Measurements from ENCODE around the gene OTUD3. TPM values are rescaled to one million over a fixed set of nuclear protein-coding genes. Genes with fewer than 3 reads are reported as not detected.
A peak's percentile ranks its signal among the peaks of the same experiment; 100 is the strongest.
"Not testable (repeated sequence)": the region's sequence is repeated elsewhere in the genome, so short reads cannot be mapped to it uniquely, and the experiment has no call there.

OTUD3 gene
- total RNA-seq, 1 experiment from 2014 or later, result 33.9 TPM

DNA sequence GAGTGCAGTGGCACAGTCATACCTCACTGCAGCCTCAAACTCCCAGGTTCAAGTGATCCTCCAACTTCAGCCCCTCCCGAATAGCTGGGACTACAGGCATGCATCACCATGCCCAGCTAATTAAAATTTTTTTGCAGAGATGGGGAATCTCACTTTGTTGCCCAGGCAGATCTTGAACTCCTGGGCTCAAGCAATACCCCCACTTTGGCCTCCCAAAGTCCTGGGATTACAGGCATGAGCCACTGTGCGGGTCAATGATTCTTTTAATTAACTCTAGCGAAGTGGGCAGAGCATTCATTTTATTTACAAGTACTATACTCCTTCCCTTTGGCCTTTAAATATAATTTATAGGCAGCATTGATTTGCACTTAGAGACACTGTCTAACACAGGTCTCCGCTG, 2.5 kb upstream of the OTUD3 start:
- intact Hi-C loops (cut with micrococcal nuclease; ENCODE audit: unreplicated experiment), result no loop called here
- CTCF ChIA-PET, result no interaction called here
- Histone ChIP-seq H3K9me3 (ENCODE audit: low read depth, low read length, poor library complexity, severe bottlenecking) (no peaks in the 10 kb centered on the region), H3K4me3 (ENCODE audit: low read depth, low read length, poor library complexity, severe bottlenecking) (no peak overlapping the region), H3K36me3 (ENCODE audit: insufficient read depth, low read length, poor library complexity, severe bottlenecking) (no peaks in the 10 kb centered on the region), H3K27me3 (replicated peaks; ENCODE audit: insufficient read depth, low read depth, low read length, poor library complexity) (no peaks in the 10 kb centered on the region), H3K4me1 (ENCODE audit: insufficient read depth, low read length, poor library complexity, severe bottlenecking) (peaks cover 20% of the 10 kb centered on the region), H3K27ac (ENCODE audit: low read depth, low read length, poor library complexity, severe bottlenecking) (no peak overlapping the region)
- DNase-seq (ENCODE audit: low spot score), result no peak
- TF ChIP-seq, protein P1, sequence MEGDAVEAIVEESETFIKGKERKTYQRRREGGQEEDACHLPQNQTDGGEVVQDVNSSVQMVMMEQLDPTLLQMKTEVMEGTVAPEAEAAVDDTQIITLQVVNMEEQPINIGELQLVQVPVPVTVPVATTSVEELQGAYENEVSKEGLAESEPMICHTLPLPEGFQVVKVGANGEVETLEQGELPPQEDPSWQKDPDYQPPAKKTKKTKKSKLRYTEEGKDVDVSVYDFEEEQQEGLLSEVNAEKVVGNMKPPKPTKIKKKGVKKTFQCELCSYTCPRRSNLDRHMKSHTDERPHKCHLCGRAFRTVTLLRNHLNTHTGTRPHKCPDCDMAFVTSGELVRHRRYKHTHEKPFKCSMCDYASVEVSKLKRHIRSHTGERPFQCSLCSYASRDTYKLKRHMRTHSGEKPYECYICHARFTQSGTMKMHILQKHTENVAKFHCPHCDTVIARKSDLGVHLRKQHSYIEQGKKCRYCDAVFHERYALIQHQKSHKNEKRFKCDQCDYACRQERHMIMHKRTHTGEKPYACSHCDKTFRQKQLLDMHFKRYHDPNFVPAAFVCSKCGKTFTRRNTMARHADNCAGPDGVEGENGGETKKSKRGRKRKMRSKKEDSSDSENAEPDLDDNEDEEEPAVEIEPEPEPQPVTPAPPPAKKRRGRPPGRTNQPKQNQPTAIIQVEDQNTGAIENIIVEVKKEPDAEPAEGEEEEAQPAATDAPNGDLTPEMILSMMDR (conservative IDR thresholded peaks at IDR 0.05; ENCODE audit: low read depth, low read length), result no peak
- no peak for TF ChIP-seq EZH2 (IDR thresholded peaks at IDR 0.05; ENCODE audit: borderline replicate concordance, low read depth, low read length, poor library complexity, severe bottlenecking)
- POLR2A ChIA-PET (ENCODE audit: low non-redundant PET), result no interaction called here
- no TSS peak for BruUV-seq (replicated peaks)

GRCh38 chr1:19880841-19881240, 1.4 kb upstream of the OTUD3 start:
- H3K4me1 ChIP-seq (ENCODE audit: insufficient read depth, low read length, poor library complexity, severe bottlenecking), result peaks cover 22% of the 10 kb centered on the region
- H3K36me3 ChIP-seq (ENCODE audit: insufficient read depth, low read length, poor library complexity, severe bottlenecking); H3K4me3 ChIP-seq (ENCODE audit: low read depth, low read length, poor library complexity, severe bottlenecking); H3K27ac ChIP-seq (ENCODE audit: low read depth, low read length, poor library complexity, severe bottlenecking); H3K9me3 ChIP-seq (ENCODE audit: low read depth, low read length, poor library complexity, severe bottlenecking); intact Hi-C loops (cut with micrococcal nuclease; ENCODE audit: unreplicated experiment); CTCF ChIA-PET; POLR2A ChIA-PET (ENCODE audit: low non-redundant PET); DNase-seq (ENCODE audit: low spot score); BruUV-seq (replicated peaks); H3K27me3 ChIP-seq (replicated peaks; ENCODE audit: insufficient read depth, low read depth, low read length, poor library complexity): not testable (repeated sequence)

DNA sequence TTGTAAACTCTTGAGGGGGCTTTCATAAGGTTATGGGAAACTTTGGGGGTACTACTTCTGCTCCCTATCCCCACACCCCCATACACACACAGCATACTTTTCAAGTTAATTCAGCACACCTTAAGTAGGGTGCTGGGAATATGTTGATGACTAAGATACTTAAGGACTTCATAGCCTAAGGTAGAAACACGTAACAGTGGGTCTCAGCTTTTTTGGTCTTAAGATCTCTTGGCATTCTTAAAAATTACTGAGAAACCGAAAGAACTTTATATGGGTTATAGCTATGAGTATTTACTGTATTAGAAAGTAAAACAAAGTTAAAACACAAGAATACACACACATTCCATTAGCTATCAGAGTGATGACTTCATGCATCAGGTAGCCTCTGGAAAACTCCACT, 2.1 kb downstream of the OTUD3 start:
- no peaks in the 10 kb centered on the region for H3K27me3 ChIP-seq (replicated peaks; ENCODE audit: insufficient read depth, low read depth, low read length, poor library complexity)
- POLR2A ChIA-PET (ENCODE audit: low non-redundant PET), result no interaction called here
- H3K4me1 ChIP-seq (ENCODE audit: insufficient read depth, low read length, poor library complexity, severe bottlenecking), result peaks cover 14% of the 10 kb centered on the region
- BruUV-seq (replicated peaks), result no TSS peak
- CTCF ChIA-PET, result no interaction called here
- intact Hi-C loops (cut with micrococcal nuclease; ENCODE audit: unreplicated experiment), result no loop called here
- no peak overlapping the region for H3K27ac ChIP-seq (ENCODE audit: low read depth, low read length, poor library complexity, severe bottlenecking)
- TF ChIP-seq, protein P1 (conservative IDR thresholded peaks at IDR 0.05; ENCODE audit: low read depth, low read length), result no peak
- no peak for TF ChIP-seq EZH2 (IDR thresholded peaks at IDR 0.05; ENCODE audit: borderline replicate concordance, low read depth, low read length, poor library complexity, severe bottlenecking)
- H3K9me3 ChIP-seq (ENCODE audit: low read depth, low read length, poor library complexity, severe bottlenecking), result no peaks in the 10 kb centered on the region
- H3K36me3 ChIP-seq (ENCODE audit: insufficient read depth, low read length, poor library complexity, severe bottlenecking), result peaks cover 11% of the 10 kb centered on the region
- peak overlapping the region; percentile 98 for H3K4me3 ChIP-seq (ENCODE audit: low read depth, low read length, poor library complexity, severe bottlenecking)
- DNase-seq (ENCODE audit: low spot score), result no peak

GRCh38 chr1:19885821-19886220, 3.6 kb downstream of the OTUD3 start:
- CTCF ChIA-PET, result interaction anchor here (1.2 kb wide), 1 partner anchor 170 kb away, joined by 3 read pairs; no protein-coding TSS in a partner anchor
- H3K4me1 ChIP-seq (ENCODE audit: insufficient read depth, low read length, poor library complexity, severe bottlenecking), result peaks cover 14% of the 10 kb centered on the region
- H3K4me3 ChIP-seq (ENCODE audit: low read depth, low read length, poor library complexity, severe bottlenecking), result no peak overlapping the region
- intact Hi-C loops (cut with micrococcal nuclease; ENCODE audit: unreplicated experiment), result no loop called here
- BruUV-seq (replicated peaks), result no TSS peak
- DNase-seq (ENCODE audit: low spot score), result no peak
- H3K9me3 ChIP-seq (ENCODE audit: low read depth, low read length, poor library complexity, severe bottlenecking), result no peaks in the 10 kb centered on the region
- H3K36me3 ChIP-seq (ENCODE audit: insufficient read depth, low read length, poor library complexity, severe bottlenecking), result peaks cover 21% of the 10 kb centered on the region
- TF ChIP-seq EZH2 (IDR thresholded peaks at IDR 0.05; ENCODE audit: borderline replicate concordance, low read depth, low read length, poor library complexity, severe bottlenecking), result no peak
- TF ChIP-seq, protein P1 (conservative IDR thresholded peaks at IDR 0.05; ENCODE audit: low read depth, low read length), result no peak
- H3K27me3 ChIP-seq (replicated peaks; ENCODE audit: insufficient read depth, low read depth, low read length, poor library complexity), result no peaks in the 10 kb centered on the region
- no peak overlapping the region for H3K27ac ChIP-seq (ENCODE audit: low read depth, low read length, poor library complexity, severe bottlenecking)
- POLR2A ChIA-PET (ENCODE audit: low non-redundant PET), result no interaction called here

All from A673 (cell line).